DND-41 (cell line): Measurements from ENCODE around the gene WDR36.

Experiments
- ATAC-seq: fragments of 200-7000 bp; cut with Tn5 transposase; 3 replicates; pipeline ENCODE4 v1.9.1; 2021; ENCODE audit warnings: low read depth; ENCODE audit not compliant: insufficient read depth
- DNase-seq: peaks from one replicate; pipeline ENCODE4 v3.0.0-alpha.2; 2020
- H2AFZ ChIP-seq: 2 replicates; pipeline ENCODE4 v1.6.0; 2012; ENCODE audit warnings: low read depth, low read length
- H3K27ac ChIP-seq: 2 replicates; pipeline ENCODE4 v1.5.1; 2012; ENCODE audit warnings: low read length, inconsistent platforms
- H3K27me3 ChIP-seq: fragments of 200-600 bp; sonication (generic); 2 replicates; pipeline ENCODE4 v1.6.0; 2012; ENCODE audit warnings: low read length, mild to moderate bottlenecking, inconsistent platforms; ENCODE audit not compliant: insufficient read depth, poor library complexity
- H3K36me3 ChIP-seq: 2 replicates; pipeline ENCODE4 v1.5.1; 2012; ENCODE audit warnings: low read length, inconsistent platforms; ENCODE audit not compliant: insufficient read depth
- H3K4me1 ChIP-seq: 2 replicates; pipeline ENCODE4 v1.5.1; 2012; ENCODE audit warnings: mild to moderate bottlenecking, low read length; ENCODE audit not compliant: insufficient read depth
- H3K4me2 ChIP-seq: 2 replicates; pipeline ENCODE4 v1.6.0; 2012; ENCODE audit warnings: mild to moderate bottlenecking, moderate library complexity, low read length, inconsistent platforms; ENCODE audit not compliant: insufficient read depth
- H3K4me3 ChIP-seq, 2 experiments: fragments of 200-600 bp in 1 of 2; shearing (Covaris generic) in 1 of 2; 2 replicates each; pipeline ENCODE4 v1.5.1; 2012 to 2016; ENCODE audit warnings: inconsistent platforms in 2 of 2, low read length in 2 of 2, mild to moderate bottlenecking in 2 of 2, low read depth in 1 of 2, moderate library complexity in 1 of 2
- H3K79me2 ChIP-seq: 2 replicates; pipeline ENCODE4 v1.6.0; 2012; ENCODE audit warnings: low read length, inconsistent platforms; ENCODE audit not compliant: insufficient read depth
- H3K9ac ChIP-seq: 2 replicates; pipeline ENCODE4 v1.6.0; 2012; ENCODE audit warnings: low read depth, mild to moderate bottlenecking, inconsistent platforms, low read length, moderate library complexity
- H3K9me3 ChIP-seq: 2 replicates; pipeline ENCODE4 v1.5.1; 2012; ENCODE audit warnings: low read length, moderate library complexity, mild to moderate bottlenecking, inconsistent platforms; ENCODE audit not compliant: insufficient read depth, severe bottlenecking
- H4K20me1 ChIP-seq: 2 replicates; pipeline ENCODE4 v1.6.0; 2012; ENCODE audit warnings: low read length; ENCODE audit not compliant: insufficient read depth
- CTCF ChIP-seq: IDR thresholded peaks from 2 replicates; pipeline ENCODE4 v1.5.1; 2012; ENCODE audit warnings: borderline replicate concordance, low read length, moderate library complexity, mild to moderate bottlenecking; ENCODE audit not compliant: poor library complexity, severe bottlenecking; ENCODE audit errors: extremely low read depth
- EZH2 ChIP-seq: IDR thresholded peaks from 3 replicates; pipeline ENCODE4 v1.6.1; 2012; ENCODE audit warnings: borderline replicate concordance, low read depth, mild to moderate bottlenecking, moderate library complexity, low read length, inconsistent platforms; ENCODE audit not compliant: severe bottlenecking

The WDR36 gene

DNA sequence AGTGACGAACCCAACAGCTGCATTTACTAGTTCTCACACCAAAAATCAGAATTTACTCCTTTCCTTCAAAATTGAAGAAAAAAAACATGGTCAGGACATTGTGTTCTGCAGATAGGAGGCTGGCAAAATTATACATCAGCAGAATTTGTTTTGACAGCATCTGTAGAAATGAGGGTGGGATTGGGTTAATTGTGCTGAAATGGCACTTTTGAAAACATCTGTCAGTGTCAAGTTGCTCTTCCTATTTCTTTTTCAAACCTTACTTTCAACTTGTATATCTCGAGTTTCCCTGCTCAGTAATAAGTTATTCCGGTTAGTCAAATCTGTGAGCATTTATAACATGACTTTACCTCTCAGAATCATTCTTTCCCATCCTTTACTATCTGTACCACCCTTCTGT lies 19.8 kb downstream of the WDR36 start:
- H3K4me3 ChIP-seq, result no peak overlapping the region
- H3K9me3 ChIP-seq, result no peaks in the 10 kb centered on the region
- H3K9ac ChIP-seq, result no peak overlapping the region
- H3K4me1 ChIP-seq, result no peaks in the 10 kb centered on the region
- H3K36me3 ChIP-seq, result peaks cover 82% of the 10 kb centered on the region
- no peak overlapping the region for H2AFZ ChIP-seq
- DNase-seq (no peak), ATAC-seq (no peak)
- H3K4me2 ChIP-seq, result no peak overlapping the region
- H3K79me2 ChIP-seq, result no peaks in the 10 kb centered on the region
- no peaks in the 10 kb centered on the region for H4K20me1 ChIP-seq
- TF ChIP-seq EZH2 (no peak), CTCF (no peak)
- H3K27me3 ChIP-seq, result no peaks in the 10 kb centered on the region
- H3K27ac ChIP-seq, result no peak overlapping the region

DNA sequence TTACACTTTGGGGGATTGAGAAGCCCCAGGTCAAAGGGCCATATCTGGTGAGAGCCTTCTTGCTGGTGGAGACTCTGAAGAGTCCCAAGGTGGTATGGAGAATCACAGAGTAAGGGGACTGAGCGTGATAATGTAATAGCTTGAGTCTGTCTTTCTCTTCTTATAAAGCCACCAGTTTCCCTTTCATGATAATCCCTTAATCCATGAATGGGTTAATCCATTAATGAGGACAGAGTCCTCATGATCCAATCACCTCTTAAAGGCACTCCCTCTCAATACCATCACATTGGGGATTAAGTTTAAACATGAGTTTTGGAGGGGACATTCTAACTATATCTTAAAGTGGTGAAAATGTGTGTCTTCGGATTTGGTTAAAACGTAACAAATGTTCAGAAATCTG lies 21.5 kb downstream of the WDR36 start:
- Histone ChIP-seq H4K20me1 (no peaks in the 10 kb centered on the region), H3K36me3 (peaks cover 81% of the 10 kb centered on the region), H3K4me3 (no peak overlapping the region), H3K27me3 (no peaks in the 10 kb centered on the region), H3K9ac (no peak overlapping the region), H3K9me3 (no peaks in the 10 kb centered on the region), H3K79me2 (no peaks in the 10 kb centered on the region), H3K27ac (no peak overlapping the region), H3K4me1 (no peaks in the 10 kb centered on the region), H3K4me2 (no peak overlapping the region), H2AFZ (no peak overlapping the region)
- TF ChIP-seq CTCF (no peak), EZH2 (no peak)
- ATAC-seq (no peak), DNase-seq (no peak)

DNA sequence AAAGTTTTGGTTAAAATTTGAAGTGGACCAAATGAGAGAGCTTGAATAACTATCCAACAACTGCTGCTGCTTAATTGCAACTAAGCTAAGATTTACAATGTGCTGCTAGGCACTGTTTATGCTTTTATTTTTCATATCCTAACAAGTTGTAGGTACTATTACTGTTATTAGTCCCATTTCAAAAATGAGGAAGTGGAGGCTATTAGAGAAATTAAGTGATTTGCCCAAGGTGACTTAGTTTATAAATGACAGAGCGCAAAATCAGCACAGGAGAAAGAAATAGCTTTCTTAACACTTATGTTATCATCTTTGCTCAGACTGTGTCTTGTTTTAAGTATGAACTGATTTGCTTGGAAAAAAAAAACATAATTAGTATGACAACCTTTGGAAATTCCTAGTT lies 23.1 kb downstream of the WDR36 start:
- DNase-seq, result no peak
- Histone ChIP-seq H3K36me3 (peaks cover 80% of the 10 kb centered on the region), H3K4me1 (no peaks in the 10 kb centered on the region), H3K4me2 (no peak overlapping the region), H4K20me1 (no peaks in the 10 kb centered on the region), H2AFZ (no peak overlapping the region), H3K4me3 (no peak overlapping the region), H3K9ac (no peak overlapping the region), H3K9me3 (no peaks in the 10 kb centered on the region), H3K79me2 (no peaks in the 10 kb centered on the region), H3K27ac (no peak overlapping the region), H3K27me3 (no peaks in the 10 kb centered on the region)
- ATAC-seq, result no peak
- TF ChIP-seq CTCF, result no peak
- no peak for TF ChIP-seq EZH2

- no peaks in the 10 kb centered on the region for H3K79me2 ChIP-seq
- no peaks in the 10 kb centered on the region for H3K4me1 ChIP-seq
- H3K9me3 ChIP-seq, result no peaks in the 10 kb centered on the region
- H3K4me2 ChIP-seq, result no peak overlapping the region
- no peak for TF ChIP-seq CTCF
- TF ChIP-seq EZH2, result no peak
- H3K36me3 ChIP-seq, result peaks cover 81% of the 10 kb centered on the region
- no peaks in the 10 kb centered on the region for H4K20me1 ChIP-seq
- no peak overlapping the region for H3K9ac ChIP-seq
- H3K4me3 ChIP-seq, result no peak overlapping the region
- no peak overlapping the region for H3K27ac ChIP-seq
- ATAC-seq, result no peak
- DNase-seq, result no peak
- no peak overlapping the region for H2AFZ ChIP-seq
- H3K27me3 ChIP-seq, result no peaks in the 10 kb centered on the region
These were observed 24.4 kb downstream of the WDR36 start for GRCh38 chr5:111116550-111116949.
